SK-N-SH treated with all-trans-retinoic acid at 6 μM for 48 hours (cell line): ENCODE data around the gene IFRD2.

Source experiments
- CSDC2 ChIP-seq: fragments of 250-450 bp; sonication (Bioruptor Pico); IDR thresholded peaks from 2 replicates; pipeline ENCODE4 v1.5.0; 2020; ENCODE audit warnings: mild to moderate bottlenecking, moderate library complexity
- GLIS3 ChIP-seq: fragments of 250-450 bp; sonication (Bioruptor Pico); IDR thresholded peaks from 2 replicates; pipeline ENCODE4 v1.5.0; 2020; ENCODE audit warnings: mild to moderate bottlenecking, moderate library complexity
- TCF4 ChIP-seq: fragments of 250-450 bp; sonication (Bioruptor Pico); IDR thresholded peaks from 2 replicates; pipeline ENCODE4 v1.8.0; 2021; ENCODE audit warnings: mild to moderate bottlenecking, moderate library complexity, borderline replicate concordance
- ZC3H10 ChIP-seq: fragments of 250-450 bp; sonication (Bioruptor Pico); IDR thresholded peaks from 2 replicates; pipeline ENCODE4 v1.5.1; 2021; ENCODE audit warnings: mild to moderate bottlenecking, moderate library complexity
- ZFP30 ChIP-seq: fragments of 450-650 bp; formaldehyde crosslinking; IDR thresholded peaks from 2 replicates; pipeline ENCODE4 v1.5.0; 2022; ENCODE audit warnings: mild to moderate bottlenecking, moderate library complexity

- TF ChIP-seq CSDC2 (CRISPR knock-in tag): no peak
- no peak for TF ChIP-seq ZC3H10 (CRISPR knock-in tag)
- no peak for TF ChIP-seq TCF4 (CRISPR knock-in tag)
- no peak for TF ChIP-seq ZFP30 (CRISPR knock-in tag)
- TF ChIP-seq GLIS3 (CRISPR knock-in tag): no peak
Measured at GRCh38 chr3:50269977-50270413, 22.2 kb downstream of the IFRD2 start.
